ENCODE measurements around the gene ZNF735.

GRCh38 chr7:64187408-64187807, 19.6 kb upstream of the ZNF735 start:
- TF ChIP-seq, protein P1, sequence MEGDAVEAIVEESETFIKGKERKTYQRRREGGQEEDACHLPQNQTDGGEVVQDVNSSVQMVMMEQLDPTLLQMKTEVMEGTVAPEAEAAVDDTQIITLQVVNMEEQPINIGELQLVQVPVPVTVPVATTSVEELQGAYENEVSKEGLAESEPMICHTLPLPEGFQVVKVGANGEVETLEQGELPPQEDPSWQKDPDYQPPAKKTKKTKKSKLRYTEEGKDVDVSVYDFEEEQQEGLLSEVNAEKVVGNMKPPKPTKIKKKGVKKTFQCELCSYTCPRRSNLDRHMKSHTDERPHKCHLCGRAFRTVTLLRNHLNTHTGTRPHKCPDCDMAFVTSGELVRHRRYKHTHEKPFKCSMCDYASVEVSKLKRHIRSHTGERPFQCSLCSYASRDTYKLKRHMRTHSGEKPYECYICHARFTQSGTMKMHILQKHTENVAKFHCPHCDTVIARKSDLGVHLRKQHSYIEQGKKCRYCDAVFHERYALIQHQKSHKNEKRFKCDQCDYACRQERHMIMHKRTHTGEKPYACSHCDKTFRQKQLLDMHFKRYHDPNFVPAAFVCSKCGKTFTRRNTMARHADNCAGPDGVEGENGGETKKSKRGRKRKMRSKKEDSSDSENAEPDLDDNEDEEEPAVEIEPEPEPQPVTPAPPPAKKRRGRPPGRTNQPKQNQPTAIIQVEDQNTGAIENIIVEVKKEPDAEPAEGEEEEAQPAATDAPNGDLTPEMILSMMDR (IDR thresholded peaks at IDR 0.05): no peak
- TF ChIP-seq EZH2phosphoT487 (IDR thresholded peaks at IDR 0.05): no peak

All from neural progenitor cell (in vitro differentiated cells).